B cell (primary cell): ENCODE data around the gene HSPE1. TPM values are rescaled to one million over a fixed set of nuclear protein-coding genes. Genes with fewer than 3 reads are reported as not detected.

ENCODE experiments used
- ATAC-seq: fragments of 200-7000 bp; cut with Tn5 transposase; one replicate; pipeline ENCODE4 v1.10.0; 2021; ENCODE audit warnings: low read depth, mild to moderate bottlenecking, moderate number of reproducible peaks, moderate library complexity
- CTCF ChIA-PET: fragments of 350-600 bp; sonication (Branson Sonifier 250); formaldehyde crosslinking; loops from one replicate; lab custom pipeline; 2021; ENCODE audit warnings: antibody characterized with exemption, inconsistent platforms; lab: Charles Lee
- POLR2A ChIA-PET: fragments of 350-600 bp; sonication (Branson Sonifier 250); formaldehyde crosslinking; loops from one replicate; lab custom pipeline; 2021; ENCODE audit warnings: antibody characterized with exemption; lab: Charles Lee
- DNase-seq: peaks from one replicate; pipeline ENCODE4 v3.0.0; 2013
- H2AFZ ChIP-seq: 2 replicates; pipeline ENCODE4 v1.6.1; 2012; ENCODE audit warnings: mild to moderate bottlenecking, low read depth, low read length; ENCODE audit not compliant: insufficient read depth, poor library complexity, severe bottlenecking
- H3K27ac ChIP-seq, 2 donors: 1 replicate in 1 of 2; 2 replicates in 1 of 2; pipeline ENCODE4 v1.5.1; 2012 to 2013; ENCODE audit warnings: low read length in 2 of 2, mild to moderate bottlenecking in 2 of 2, moderate library complexity in 1 of 2
- H3K27me3 ChIP-seq, 4 experiments: fragments of 200-600 bp in 1 of 4; sonication (generic) in 1 of 4; replicated peaks in 1 of 4; 1 replicate in 2 of 4; 2 replicates in 2 of 4; pipeline versions ENCODE4 v1.6.1 to v1.7.0; 2013 to 2016; ENCODE audit warnings: low read length in 3 of 4, mild to moderate bottlenecking in 2 of 4, mixed read lengths in 1 of 4, moderate library complexity in 1 of 4; ENCODE audit not compliant: insufficient read depth in 4 of 4, control insufficient read depth in 3 of 4; ENCODE audit errors: control extremely low read depth in 1 of 4
- H3K36me3 ChIP-seq, 2 experiments: replicated peaks in 1 of 2; 1 replicate in 1 of 2; 2 replicates in 1 of 2; pipeline versions ENCODE4 v1.6.1 to v1.7.1; 2013; ENCODE audit warnings: low read length in 1 of 2; ENCODE audit not compliant: insufficient read depth in 2 of 2, control insufficient read depth in 1 of 2; ENCODE audit errors: control extremely low read depth in 1 of 2, extremely low read depth in 1 of 2
- H3K4me1 ChIP-seq, 2 donors: fragments of 200-600 bp in 1 of 2; sonication (generic) in 1 of 2; 1 replicate in 1 of 2; 2 replicates in 1 of 2; pipeline versions ENCODE4 v1.5.1 to v1.6.1; 2013 to 2017; ENCODE audit warnings: low read length in 2 of 2; ENCODE audit not compliant: control insufficient read depth in 2 of 2, insufficient read depth in 2 of 2
- H3K4me2 ChIP-seq: replicated peaks from 2 replicates; pipeline ENCODE3; 2012; ENCODE audit warnings: mild to moderate bottlenecking, low read depth, low read length; ENCODE audit not compliant: poor library complexity, severe bottlenecking
- H3K4me3 ChIP-seq, 5 experiments: fragments of 200-600 bp in 1 of 5; sonication (generic) in 1 of 5; 1 replicate in 3 of 5; 2 replicates in 2 of 5; pipeline versions ENCODE4 v1.5.1 to v1.7.0; 2011 to 2016; ENCODE audit warnings: low read length in 4 of 5, mild to moderate bottlenecking in 4 of 5, low read depth in 2 of 5, control low read depth in 1 of 5, moderate library complexity in 1 of 5; ENCODE audit not compliant: insufficient read depth in 1 of 5; ENCODE audit errors: control extremely low read depth in 1 of 5, extremely low read depth in 1 of 5
- H3K79me2 ChIP-seq: fragments of 200-600 bp; sonication (generic); one replicate; pipeline ENCODE4 v1.6.0; 2016; ENCODE audit warnings: low read length; ENCODE audit not compliant: control insufficient read depth, insufficient read depth
- H3K9ac ChIP-seq: fragments of 200-600 bp; sonication (generic); 2 replicates; pipeline ENCODE4 v1.6.1; 2017; ENCODE audit warnings: mild to moderate bottlenecking, low read length, moderate library complexity
- H3K9me3 ChIP-seq, 3 donors: one replicate each; pipeline versions ENCODE4 v1.6.1 to v1.7.1; 2013; ENCODE audit warnings: low read length in 2 of 3; ENCODE audit not compliant: control insufficient read depth in 2 of 3, insufficient read depth in 1 of 3; ENCODE audit errors: control extremely low read depth in 1 of 3
- H4K20me1 ChIP-seq: 2 replicates; pipeline ENCODE4 v1.6.0; 2012; ENCODE audit warnings: mild to moderate bottlenecking, low read length; ENCODE audit not compliant: insufficient read depth, control insufficient read depth, poor library complexity, severe bottlenecking
- H3K27ac Mint-ChIP-seq: one replicate; pipeline ENCODE4 v1.8.0; 2021; ENCODE audit warnings: mixed read lengths
- H3K27me3 Mint-ChIP-seq: one replicate; pipeline ENCODE4 v1.8.0; 2021; ENCODE audit warnings: mixed read lengths
- H3K4me1 Mint-ChIP-seq: one replicate; pipeline ENCODE4 v1.8.0; 2021; ENCODE audit warnings: mixed read lengths
- H3K4me3 Mint-ChIP-seq: one replicate; pipeline ENCODE4 v1.8.0; 2021; ENCODE audit warnings: mixed read lengths
- H3K9me3 Mint-ChIP-seq: one replicate; pipeline ENCODE4 v1.8.0; 2022; ENCODE audit warnings: mixed read lengths; ENCODE audit not compliant: insufficient read depth
- EZH2 ChIP-seq: IDR thresholded peaks from 2 replicates; pipeline ENCODE4 v1.6.1; 2012; ENCODE audit warnings: borderline replicate concordance, low read depth, mild to moderate bottlenecking, moderate library complexity, low read length; ENCODE audit not compliant: insufficient read depth, poor library complexity, severe bottlenecking
- WGBS: methylation state at CpG from one replicate; pipeline ENCODE4 v1.1.5; 2013; ENCODE audit warnings: missing lambda C conversion rate; ENCODE audit not compliant: insufficient coverage; 5-methylcytosine and 5-hydroxymethylcytosine counted together
- intact Hi-C: fragments of 100-400 bp; cut with micrococcal nuclease; formaldehyde crosslinking; loops from one replicate; pipeline ENCODE4 v1.10.0; 2022
- polyA plus RNA-seq: library from polyadenylated mRNA; depleted of rRNA; stranded (reverse); fragments of >200 nt; gene quantifications from 2 replicates; pipeline ENCODE4 v1.2.3, GENCODE V29; 2012
- total RNA-seq, 2 donors: library from RNA; stranded (reverse); fragments of 120-200 nt in 1 of 2; gene quantifications; 1 replicate in 1 of 2; 2 replicates in 1 of 2; pipeline versions ENCODE4 v1.2.3 to v1.2.4, GENCODE V29; 2013 to 2022
- TF ChIP-seq, protein P1 (sequence below): fragments of 200-600 bp; IDR thresholded peaks from one replicate; pipeline ENCODE4 v1.8.0; 2022; ENCODE audit warnings: antibody characterized with exemption, mild to moderate bottlenecking

Gene HSPE1
- total and polyA plus RNA-seq, 2 donors (not counting 1 experiment from before 2014, with no cell fraction given), result 46.2 to 49.8 TPM

GRCh38 chr2:197504512-197504911 is 4.3 kb downstream of the HSPE1 start:
- Histone ChIP-seq H3K79me2 (peaks cover 75% of the 10 kb centered on the region), H3K27me3 (no peaks in the 10 kb centered on the region), H3K4me2 (no peak overlapping the region), H3K36me3 (peaks cover 0 to 15% of the 10 kb centered on the region in 2 experiments), H3K9ac (no peak overlapping the region), H3K27ac (no peak overlapping the region), H3K9me3 (no peaks in the 10 kb centered on the region), H4K20me1 (peaks cover 1% of the 10 kb centered on the region), H3K4me3 (no peak overlapping the region), H2AFZ (no peak overlapping the region), H3K4me1 (peaks cover 12 to 15% of the 10 kb centered on the region in 2 donors)
- intact Hi-C loops, result no loop called here
- DNase-seq (no peak), ATAC-seq (no peak)
- H3K27ac Mint-ChIP-seq, result no peak overlapping the region
- no peaks in the 10 kb centered on the region for H3K27me3 Mint-ChIP-seq
- 94% methylated on average over 5 of the region's 6 CpGs for WGBS
- CTCF ChIA-PET, result no interaction called here
- POLR2A ChIA-PET, result interaction anchor here (0.7 kb wide), 2 partner anchors 12 to 277 kb away, joined by 3 to 5 read pairs; no protein-coding TSS in a partner anchor
- no peaks in the 10 kb centered on the region for H3K9me3 Mint-ChIP-seq
- peaks cover 22% of the 10 kb centered on the region for H3K4me1 Mint-ChIP-seq
- H3K4me3 Mint-ChIP-seq, result no peak overlapping the region
- TF ChIP-seq, protein P1, sequence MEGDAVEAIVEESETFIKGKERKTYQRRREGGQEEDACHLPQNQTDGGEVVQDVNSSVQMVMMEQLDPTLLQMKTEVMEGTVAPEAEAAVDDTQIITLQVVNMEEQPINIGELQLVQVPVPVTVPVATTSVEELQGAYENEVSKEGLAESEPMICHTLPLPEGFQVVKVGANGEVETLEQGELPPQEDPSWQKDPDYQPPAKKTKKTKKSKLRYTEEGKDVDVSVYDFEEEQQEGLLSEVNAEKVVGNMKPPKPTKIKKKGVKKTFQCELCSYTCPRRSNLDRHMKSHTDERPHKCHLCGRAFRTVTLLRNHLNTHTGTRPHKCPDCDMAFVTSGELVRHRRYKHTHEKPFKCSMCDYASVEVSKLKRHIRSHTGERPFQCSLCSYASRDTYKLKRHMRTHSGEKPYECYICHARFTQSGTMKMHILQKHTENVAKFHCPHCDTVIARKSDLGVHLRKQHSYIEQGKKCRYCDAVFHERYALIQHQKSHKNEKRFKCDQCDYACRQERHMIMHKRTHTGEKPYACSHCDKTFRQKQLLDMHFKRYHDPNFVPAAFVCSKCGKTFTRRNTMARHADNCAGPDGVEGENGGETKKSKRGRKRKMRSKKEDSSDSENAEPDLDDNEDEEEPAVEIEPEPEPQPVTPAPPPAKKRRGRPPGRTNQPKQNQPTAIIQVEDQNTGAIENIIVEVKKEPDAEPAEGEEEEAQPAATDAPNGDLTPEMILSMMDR, result no peak
- TF ChIP-seq EZH2, result no peak

GRCh38 chr2:197506658-197507057 is 6.5 kb downstream of the HSPE1 start:
- Histone ChIP-seq H3K27ac (peak overlapping the region in 1 of 2 donors; percentile 37), H3K4me3 (no peak overlapping the region), H2AFZ (no peak overlapping the region), H3K36me3 (peaks cover 0 to 15% of the 10 kb centered on the region in 2 experiments), H3K4me2 (no peak overlapping the region), H3K27me3 (no peaks in the 10 kb centered on the region), H4K20me1 (no peaks in the 10 kb centered on the region), H3K9ac (no peak overlapping the region), H3K9me3 (no peaks in the 10 kb centered on the region), H3K4me1 (peaks cover 7 to 8% of the 10 kb centered on the region in 2 donors), H3K79me2 (peaks cover 88% of the 10 kb centered on the region)
- ATAC-seq (no peak), DNase-seq (no peak)
- H3K27me3 Mint-ChIP-seq, result no peaks in the 10 kb centered on the region
- intact Hi-C loops, result no loop called here
- H3K4me3 Mint-ChIP-seq, result no peak overlapping the region
- no peaks in the 10 kb centered on the region for H3K9me3 Mint-ChIP-seq
- H3K4me1 Mint-ChIP-seq, result peaks cover 13% of the 10 kb centered on the region
- ChIA-PET POLR2A (no interaction called here), CTCF (no interaction called here)
- no peak for TF ChIP-seq EZH2
- TF ChIP-seq, protein P1, result no peak
- H3K27ac Mint-ChIP-seq, result no peak overlapping the region
- WGBS, result no CpG with 5 or more reads among the region's 5 CpGs
